ENCODE results near the gene EFCAB9. TPM values are rescaled to one million over a fixed set of nuclear protein-coding genes. Genes with fewer than 3 reads are reported as not detected.

Gene EFCAB9
- total RNA-seq, 2 experiments from 2014 or later, result not detected

- peak overlapping the region; percentile 74 for H2AFZ ChIP-seq (ENCODE audit: low read length)
- no TSS peak for BruUV-seq (replicated peaks)
- peak overlapping the region; percentile 97 for H3K4me3 ChIP-seq (ENCODE audit: low read depth, low read length, poor library complexity, severe bottlenecking)
- ChIA-PET CTCF (ENCODE audit: unreplicated experiment) (interaction anchor here (0.7 to 2.4 kb wide), 11 partner anchors 9 to 104 kb away, joined by 3 to 13 read pairs (median 4); no protein-coding TSS in a partner anchor), POLR2A (interaction anchor here (0.6 to 2.4 kb wide), 18 partner anchors 8 to 180 kb away, joined by 3 to 39 read pairs (median 4); partner anchors contain the start of genes FBXW11 and UBTD2)
- intact Hi-C loops (cut with micrococcal nuclease; ENCODE audit: unreplicated experiment), result loop anchor here (1.0 to 5.0 kb wide), 9 partner anchors 8 to 275 kb away; partner anchors contain the start of genes FBXW11 and UBTD2
- H3K27ac ChIP-seq (ENCODE audit: low read depth, low read length, poor library complexity, severe bottlenecking), result peak overlapping the region; percentile 62
- H3K4me2 ChIP-seq (ENCODE audit: low read length), result peak overlapping the region; percentile 93
- peaks cover 47% of the 10 kb centered on the region for H3K79me2 ChIP-seq (ENCODE audit: insufficient read depth, low read depth, low read length)
- peaks cover 3% of the 10 kb centered on the region; the same call in 1 of the 2 replicates for H4K20me1 ChIP-seq (ENCODE audit: insufficient read depth, low read length)
- no peaks in the 10 kb centered on the region for H3K9me2 ChIP-seq (ENCODE audit: insufficient read depth, low read length)
- DNase-seq (ENCODE audit: low spot score), result peak; percentile 76
- H3K36me3 ChIP-seq (ENCODE audit: insufficient read depth, low read length), result peaks cover 30% of the 10 kb centered on the region
- no peaks in the 10 kb centered on the region for H3K9me3 ChIP-seq (ENCODE audit: low read length)
- TF ChIP-seq CTCF (conservative IDR thresholded peaks at IDR 0.05; ENCODE audit: low read length) (peak; percentile 20; the same call in 1 of the 2 replicates), EZH2phosphoT487 (IDR thresholded peaks at IDR 0.05; ENCODE audit: borderline replicate concordance, low read depth, low read length) (no peak)
- peaks cover 26% of the 10 kb centered on the region for H3K4me1 ChIP-seq (ENCODE audit: insufficient read depth, low read length, poor library complexity, severe bottlenecking)
These were observed 6.6 kb upstream of the EFCAB9 start for GRCh38 chr5:172187118-172188032.

GRCh38 chr5:172188033-172188892 lies 5.7 kb upstream of the EFCAB9 start, which contains the start of gene STK10:
Gene STK10, minus strand, starts transcription at chr5:172188224. Its CDS starts 182 bp downstream, at chr5:172188042.
- BruUV-seq (replicated peaks), result no TSS peak
- peak; percentile 90 for DNase-seq (ENCODE audit: low spot score)
- intact Hi-C loops (cut with micrococcal nuclease; ENCODE audit: unreplicated experiment), result loop anchor here (1.0 to 5.0 kb wide), 8 partner anchors 13 to 276 kb away; partner anchors contain the start of genes FBXW11 and UBTD2

More at GRCh38 chr5:172188033-172188892, 5.7 kb upstream of the EFCAB9 start, which contains the start of gene STK10:
- Histone ChIP-seq H3K27ac (ENCODE audit: low read depth, low read length, poor library complexity, severe bottlenecking) (peak within 1 kb of the TSS; percentile 62), H4K20me1 (ENCODE audit: insufficient read depth, low read length) (peaks cover 3% of the 10 kb centered on the region; the same call in 1 of the 2 replicates), H3K9me3 (ENCODE audit: low read length) (no peaks in the 10 kb centered on the region), H2AFZ (ENCODE audit: low read length) (peak within 1 kb of the TSS; percentile 74), H3K9me2 (ENCODE audit: insufficient read depth, low read length) (no peaks in the 10 kb centered on the region), H3K79me2 (ENCODE audit: insufficient read depth, low read depth, low read length) (peaks cover 44% of the 10 kb centered on the region), H3K4me1 (ENCODE audit: insufficient read depth, low read length, poor library complexity, severe bottlenecking) (peaks cover 26% of the 10 kb centered on the region), H3K4me2 (ENCODE audit: low read length) (peak within 1 kb of the TSS; percentile 93), H3K4me3 (ENCODE audit: low read depth, low read length, poor library complexity, severe bottlenecking) (peak within 1 kb of the TSS; percentile 97), H3K36me3 (ENCODE audit: insufficient read depth, low read length) (peaks cover 22% of the 10 kb centered on the region)
- TF ChIP-seq EZH2phosphoT487 (IDR thresholded peaks at IDR 0.05; ENCODE audit: borderline replicate concordance, low read depth, low read length) (no peak), CTCF (conservative IDR thresholded peaks at IDR 0.05; ENCODE audit: low read length) (peak; percentile 95)
- CTCF ChIA-PET (ENCODE audit: unreplicated experiment), result interaction anchor here (0.6 to 2.4 kb wide), 12 partner anchors 12 to 129 kb away, joined by 3 to 13 read pairs (median 4); no protein-coding TSS in a partner anchor
- POLR2A ChIA-PET, result interaction anchor here (0.6 to 2.1 kb wide), 15 partner anchors 9 to 181 kb away, joined by 3 to 17 read pairs (median 4); partner anchors contain the start of gene FBXW11

All from OCI-LY7 (cell line).